NCI-H2227 (cell line): ENCODE data around the gene CNOT9.
"Not testable (repeated sequence)": the region's sequence is repeated elsewhere in the genome, so short reads cannot be mapped to it uniquely, and the experiment has no call there.

Experiments
- DNase-seq: peaks from one replicate; lab custom pipeline; 2025; ENCODE audit not compliant: unreplicated experiment; lab: John Stamatoyannopoulos, UW

Gene CNOT9, protein sequence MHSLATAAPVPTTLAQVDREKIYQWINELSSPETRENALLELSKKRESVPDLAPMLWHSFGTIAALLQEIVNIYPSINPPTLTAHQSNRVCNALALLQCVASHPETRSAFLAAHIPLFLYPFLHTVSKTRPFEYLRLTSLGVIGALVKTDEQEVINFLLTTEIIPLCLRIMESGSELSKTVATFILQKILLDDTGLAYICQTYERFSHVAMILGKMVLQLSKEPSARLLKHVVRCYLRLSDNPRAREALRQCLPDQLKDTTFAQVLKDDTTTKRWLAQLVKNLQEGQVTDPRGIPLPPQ

DNA sequence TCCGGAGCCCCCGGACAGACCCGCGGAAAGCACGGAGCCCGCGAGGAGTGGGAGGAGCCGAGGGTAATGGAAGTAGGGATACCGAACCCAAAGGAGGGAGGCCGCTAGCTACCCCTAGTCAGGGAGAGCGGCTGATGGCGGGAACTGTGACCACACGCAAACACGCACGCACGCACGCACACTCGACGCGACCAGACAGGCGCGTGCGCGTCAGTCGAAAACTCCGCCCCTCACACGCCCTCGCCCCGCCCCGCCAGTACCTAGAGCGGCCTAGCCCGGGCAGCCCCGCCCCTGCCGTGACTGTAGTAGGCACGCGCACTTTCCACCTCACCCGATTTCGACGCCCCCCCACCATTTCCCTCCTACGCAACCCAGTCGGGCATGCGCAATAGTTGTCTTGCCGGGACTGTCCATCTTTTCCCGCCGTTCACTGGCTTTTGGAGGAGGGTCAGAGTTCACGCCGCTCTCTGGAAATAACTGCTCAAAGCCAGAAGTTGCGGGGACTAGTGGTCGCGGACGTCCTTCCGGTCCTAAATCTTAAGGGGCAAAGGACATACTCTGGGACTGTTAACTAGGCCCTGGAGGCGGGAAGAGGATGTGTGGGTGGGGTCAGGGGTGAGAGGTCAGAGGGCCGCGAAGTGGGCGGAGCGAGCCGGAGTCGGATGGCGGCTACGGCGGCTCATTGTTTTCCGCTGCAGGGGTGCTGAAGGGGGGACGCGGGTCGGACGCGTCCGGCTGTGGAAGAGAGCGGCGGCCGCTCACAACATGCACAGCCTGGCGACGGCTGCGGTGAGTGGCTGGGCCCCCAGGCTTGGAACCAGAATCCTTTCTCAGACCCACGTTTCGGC lies at the start of gene CNOT9, which contains the start of gene USP37:
CNOT9 (plus strand) TSS at position 650 of the 848 bp plus-strand sequence; CDS start at position 766, 116 bp downstream.
USP37 (minus strand) TSS at position 162 of the 848 bp plus-strand sequence. CDS start 9,698 bp downstream, outside the sequence.
- DNase-seq = peak; percentile 99

DNA sequence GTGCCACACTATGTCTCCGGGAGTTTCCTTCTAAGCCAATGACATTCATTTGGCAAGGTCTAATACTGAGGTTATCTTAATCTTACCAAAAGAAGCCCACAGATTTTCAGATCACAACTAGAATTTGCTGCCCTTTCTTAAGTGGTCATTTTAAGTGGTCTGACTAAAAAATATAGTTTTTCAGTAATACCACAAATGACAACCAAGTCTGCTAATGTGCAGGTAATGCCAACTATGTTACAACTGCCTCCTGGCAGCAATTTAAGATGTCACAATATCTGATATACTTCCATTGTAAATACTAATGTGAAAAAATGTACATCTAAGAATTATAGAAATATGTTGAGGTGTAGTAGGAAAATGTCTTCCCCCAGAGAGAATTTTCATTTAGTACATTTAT lies 49.8 kb upstream of the CNOT9 start:
- no peak for DNase-seq

DNA sequence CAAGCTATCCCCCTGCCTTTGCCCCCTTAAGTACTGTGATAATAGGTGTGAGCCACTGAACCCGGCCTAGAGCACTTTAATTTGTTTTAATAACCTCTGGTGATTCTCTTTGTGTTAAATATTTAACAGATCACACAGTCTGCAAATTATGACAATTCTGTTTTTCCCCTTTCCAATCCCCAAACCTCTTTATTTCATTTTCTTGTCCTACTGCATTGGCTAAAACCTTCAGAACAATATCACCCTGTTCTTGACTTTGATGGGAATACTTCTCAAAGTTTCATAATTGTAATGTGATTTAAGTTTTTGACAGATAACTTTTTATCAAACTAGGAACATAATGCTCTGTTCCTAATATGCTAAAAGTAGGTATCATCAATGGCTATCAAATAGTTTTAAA lies 45.0 kb upstream of the CNOT9 start:
- no peak for DNase-seq

DNA sequence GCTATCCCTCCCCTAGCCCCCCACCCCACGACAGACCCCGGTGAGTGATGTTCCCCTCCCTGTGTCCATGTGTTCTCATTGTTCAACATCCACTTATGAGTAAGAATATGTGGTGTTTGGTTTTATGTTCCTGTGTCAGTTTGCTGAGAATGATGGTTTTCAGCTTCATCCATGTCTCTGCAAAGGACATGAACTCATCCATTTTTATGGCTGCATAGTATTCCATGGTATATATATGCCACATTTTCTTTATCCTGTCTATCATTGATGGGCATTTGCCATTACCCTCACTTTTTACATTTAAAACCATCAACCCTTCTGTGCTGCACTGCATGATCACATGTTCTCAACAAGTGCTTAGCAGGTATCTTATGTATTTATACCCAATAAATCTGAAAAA lies 40.2 kb upstream of the CNOT9 start:
- not testable (repeated sequence) for DNase-seq

DNA sequence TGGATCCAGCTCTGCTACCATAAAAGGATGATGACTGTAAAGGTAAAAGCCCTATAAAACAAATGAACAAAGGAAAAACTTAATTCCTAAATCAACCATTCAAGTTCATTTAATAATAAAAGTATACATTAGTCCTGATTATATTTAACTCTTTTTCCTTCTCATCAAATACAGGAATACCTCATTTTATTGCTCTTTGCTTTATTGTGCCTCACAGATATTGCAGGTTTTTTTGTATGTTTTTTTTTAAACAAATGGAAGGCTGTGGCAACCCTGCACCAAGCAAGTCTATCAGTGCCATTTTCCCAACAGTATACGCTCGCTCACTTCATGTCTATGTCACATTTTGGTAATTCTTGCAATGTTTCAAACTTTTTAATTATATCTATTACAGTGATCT lies 38.6 kb upstream of the CNOT9 start:
- DNase-seq = no peak

DNA sequence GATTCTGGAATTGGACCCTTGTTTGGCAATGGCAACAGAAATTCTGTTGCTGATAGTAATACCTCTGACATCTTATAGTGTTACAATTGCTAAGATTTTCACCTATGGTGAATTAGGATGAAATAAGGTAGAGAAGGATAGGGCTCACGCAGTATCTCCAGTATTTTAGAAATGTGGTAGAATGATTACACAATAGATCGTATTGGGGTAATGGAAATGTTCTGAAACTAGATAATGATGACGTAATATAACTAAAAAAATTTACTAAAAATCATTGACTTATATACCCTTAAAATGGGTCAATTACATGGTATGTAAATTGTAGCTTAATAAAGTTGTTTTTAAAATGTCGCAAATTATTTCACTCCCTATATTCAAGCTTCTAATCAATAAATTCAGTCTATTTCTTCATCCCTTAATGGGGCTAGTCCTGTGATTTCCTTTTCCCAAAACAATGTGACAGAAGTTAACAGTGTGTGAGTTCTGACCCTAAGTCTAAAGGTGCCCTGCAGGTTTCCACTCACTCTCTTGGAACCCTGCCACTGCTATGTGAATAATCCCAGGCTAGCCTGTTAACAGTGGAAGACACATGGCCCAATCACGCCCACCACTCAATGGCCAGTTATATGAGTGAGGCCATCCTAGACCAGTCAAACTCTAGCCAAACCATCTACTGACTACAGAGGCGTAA lies 31.7 kb upstream of the CNOT9 start:
- no peak for DNase-seq

DNA sequence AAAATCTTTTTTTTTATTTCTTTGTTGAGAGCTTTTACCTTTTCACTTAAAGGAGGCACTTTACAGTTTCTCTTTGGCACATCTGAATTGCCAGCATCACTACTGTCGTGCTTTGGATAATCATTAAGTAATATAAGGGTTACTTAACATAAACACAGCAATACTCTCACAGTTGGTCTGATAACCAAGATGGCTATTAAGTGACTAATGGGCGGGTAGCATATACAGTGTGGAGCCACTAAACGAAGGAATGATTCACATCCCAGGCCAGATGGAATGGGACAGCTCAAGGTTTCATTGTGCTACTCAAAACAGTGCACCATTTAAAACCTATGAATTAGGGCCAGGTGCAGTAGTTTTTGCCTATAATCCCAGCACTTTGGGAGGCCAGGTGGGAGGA lies 28.6 kb upstream of the CNOT9 start:
- DNase-seq = no peak

DNA sequence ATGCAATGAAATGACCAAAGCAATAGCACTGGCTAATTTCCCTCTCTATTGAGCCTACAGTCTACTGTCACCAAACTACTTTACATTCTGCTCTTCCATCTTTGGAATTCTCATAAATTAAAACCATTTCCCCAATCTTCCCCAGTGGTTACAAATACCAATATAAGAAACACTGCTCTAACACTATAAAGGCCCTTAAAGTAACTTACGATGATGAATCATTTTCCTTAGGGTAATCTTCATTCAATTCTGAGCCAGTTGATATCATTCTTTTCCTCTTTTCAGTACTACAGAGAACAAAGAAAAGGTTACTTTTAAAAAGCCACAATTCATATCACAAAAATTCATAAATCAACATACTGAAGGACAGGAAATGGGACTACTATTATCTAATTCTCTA lies 22.6 kb upstream of the CNOT9 start:
- DNase-seq = no peak

DNA sequence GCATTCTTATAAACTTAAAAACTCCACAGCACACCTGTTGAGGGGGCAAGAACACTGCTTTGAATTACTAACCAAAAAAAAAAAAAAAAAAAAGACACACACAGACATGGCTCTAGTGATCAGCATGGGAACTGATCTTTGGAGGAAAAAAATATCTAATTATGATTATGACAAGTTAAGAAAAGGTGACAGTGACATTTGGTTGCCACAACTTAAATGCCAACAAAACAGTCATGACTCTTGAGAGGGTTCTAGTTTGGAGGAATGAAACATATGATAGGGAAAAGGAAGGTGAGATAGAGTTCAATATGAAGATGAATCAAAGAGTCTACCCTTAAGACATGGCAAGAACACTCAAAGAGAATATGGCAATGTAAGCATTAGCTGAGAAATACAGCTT lies 21.1 kb upstream of the CNOT9 start:
- no peak for DNase-seq

DNA sequence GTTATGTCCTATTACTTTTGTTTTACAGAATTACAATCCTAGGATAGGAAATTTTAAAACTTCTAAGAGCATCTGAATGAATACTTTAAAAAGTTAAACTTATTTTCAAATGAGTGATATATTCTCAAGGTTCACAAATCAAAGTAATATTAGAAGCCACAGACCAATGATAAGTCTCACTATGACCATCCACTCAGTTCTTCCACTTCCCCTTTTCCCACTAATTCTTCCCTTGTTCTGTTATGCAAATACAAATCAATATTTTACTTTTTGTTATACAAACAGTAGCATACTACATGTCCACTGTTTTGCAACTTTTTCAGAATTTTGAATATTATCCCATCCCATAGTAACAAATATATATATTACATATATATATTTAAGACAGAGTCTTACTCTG lies 20.7 kb upstream of the CNOT9 start:
- DNase-seq = no peak

DNA sequence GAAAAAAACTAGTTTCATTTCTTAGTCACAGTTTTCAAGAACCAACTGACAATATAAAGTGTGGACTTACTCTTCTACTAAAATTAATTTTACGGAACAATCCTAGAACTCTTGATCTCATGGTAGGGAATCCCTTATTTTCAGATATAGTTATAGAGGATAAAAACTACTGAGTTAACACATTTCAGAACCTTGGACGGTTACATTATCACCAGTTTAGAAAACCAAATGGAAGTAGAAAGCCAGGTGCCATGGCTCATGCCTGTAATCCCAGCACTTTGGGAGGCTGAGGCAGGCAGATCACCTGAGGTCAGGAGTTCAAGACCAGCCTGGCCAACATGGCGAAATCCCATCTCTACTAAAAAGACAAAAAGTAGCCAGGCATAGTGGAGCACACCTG lies 14.4 kb upstream of the CNOT9 start:
- DNase-seq = not testable (repeated sequence)

DNA sequence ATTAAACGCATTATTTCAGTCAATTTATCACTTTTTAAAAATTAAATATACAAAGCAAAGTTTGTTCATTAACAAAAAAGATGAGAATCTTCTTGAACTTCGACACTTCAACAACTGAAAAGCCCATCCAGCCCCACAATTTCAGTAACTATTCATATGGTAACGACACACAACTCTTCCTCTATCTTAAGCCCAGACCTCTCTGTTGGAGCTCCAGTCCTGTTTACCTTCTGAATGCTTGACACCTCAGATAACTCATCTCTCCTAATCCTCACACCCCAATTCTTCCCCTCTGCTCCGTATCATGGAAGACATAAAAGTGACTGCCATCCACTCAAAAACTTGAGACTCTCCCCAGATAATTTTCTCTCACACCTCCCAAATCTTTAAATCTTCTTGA lies 13.1 kb upstream of the CNOT9 start:
- DNase-seq = no peak

DNA sequence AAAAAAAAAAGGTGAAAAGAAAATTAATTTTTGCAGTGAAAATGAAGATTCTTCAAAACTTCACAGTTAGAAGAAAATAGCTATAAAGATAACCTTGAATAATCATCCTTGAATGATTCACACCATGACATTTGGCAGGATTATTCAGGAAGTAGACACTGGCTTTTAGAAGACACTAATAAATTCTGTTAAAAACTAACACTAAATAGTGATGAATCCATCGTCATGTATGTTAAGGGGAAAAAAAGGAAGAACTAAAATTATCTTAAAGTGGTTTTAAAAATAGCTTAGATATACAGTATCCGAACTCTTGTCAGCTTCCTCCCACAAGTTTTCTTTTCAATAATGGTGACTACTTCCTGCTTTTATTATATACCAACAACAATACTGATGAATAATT lies 10.7 kb upstream of the CNOT9 start:
- DNase-seq = no peak

DNA sequence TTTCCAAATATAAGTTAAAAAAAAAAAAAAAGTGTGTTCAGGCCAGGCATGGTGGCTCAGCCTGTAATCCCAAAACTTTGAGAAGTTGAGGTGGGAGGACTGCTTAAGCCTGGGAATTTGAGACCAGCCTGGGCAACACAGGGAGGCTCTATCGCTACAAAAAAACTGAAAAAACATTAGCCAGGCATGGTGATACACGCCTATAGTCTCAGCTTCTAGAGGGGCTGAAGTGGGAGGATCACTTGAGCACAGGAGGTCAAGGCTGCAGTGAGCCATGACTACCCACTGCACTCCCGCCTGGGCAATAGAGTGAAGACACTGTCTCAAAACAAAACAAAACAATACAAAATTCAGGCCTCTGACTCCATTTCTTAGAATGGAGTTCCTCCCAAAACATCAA lies 9.7 kb upstream of the CNOT9 start:
- no peak for DNase-seq

DNA sequence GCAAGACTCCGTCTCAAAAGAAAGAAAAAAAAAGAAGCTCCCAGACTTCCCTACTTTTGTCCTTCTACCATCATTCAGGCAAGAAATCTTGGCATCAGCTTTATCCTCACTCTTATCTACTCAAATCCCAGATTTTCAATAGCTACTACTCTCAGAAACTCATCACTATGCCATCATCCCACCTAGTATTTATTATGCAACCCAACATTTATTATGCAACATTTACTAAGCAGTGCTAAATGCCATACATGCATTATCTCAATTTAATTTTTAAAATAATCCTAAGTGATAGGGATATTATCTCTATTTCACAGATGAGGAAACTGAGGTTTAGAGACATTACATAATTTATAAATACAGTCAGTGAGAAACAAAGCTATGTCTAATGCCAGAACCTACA lies 4.6 kb upstream of the CNOT9 start:
- no peak for DNase-seq

DNA sequence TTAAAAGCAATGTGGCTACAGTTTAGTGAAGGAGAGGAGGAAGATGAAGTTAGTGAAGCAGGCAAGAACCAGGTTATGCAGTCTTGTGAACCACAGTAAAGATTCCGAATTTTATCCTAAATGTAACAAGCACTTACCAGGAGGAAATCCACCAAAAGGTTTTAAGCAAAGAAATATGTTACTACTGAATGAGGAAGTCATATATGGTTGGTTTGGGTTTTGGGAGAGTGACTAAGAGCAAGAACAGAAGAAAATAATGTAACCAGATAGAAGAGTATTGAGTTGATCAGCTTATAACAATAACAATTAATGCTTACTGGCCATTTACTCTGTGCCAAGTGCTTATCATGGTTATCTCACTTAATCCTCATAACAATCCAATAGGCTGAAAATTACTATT lies 2.3 kb upstream of the CNOT9 start:
- no peak for DNase-seq

DNA sequence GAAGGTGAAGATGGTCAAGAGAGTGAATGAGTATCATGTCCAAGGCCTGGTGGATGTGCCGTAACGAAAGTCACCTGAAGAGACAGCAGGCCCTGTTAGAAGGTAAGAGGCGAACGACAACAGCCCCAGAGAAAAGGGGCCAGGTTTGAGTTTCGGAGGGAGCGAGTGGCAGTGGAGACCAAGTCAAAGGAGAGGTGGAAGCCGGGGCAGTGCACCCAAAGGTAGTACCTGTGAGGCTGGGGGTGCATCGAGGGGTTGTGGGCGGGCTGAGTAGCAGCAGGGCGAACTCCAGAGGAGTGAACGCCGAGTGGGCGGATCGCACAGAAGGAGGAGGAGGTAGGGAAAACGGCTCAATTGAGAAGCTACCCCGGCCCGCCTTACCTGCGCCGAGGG lies 846 bp upstream of the CNOT9 start:
- no peak for DNase-seq

DNA sequence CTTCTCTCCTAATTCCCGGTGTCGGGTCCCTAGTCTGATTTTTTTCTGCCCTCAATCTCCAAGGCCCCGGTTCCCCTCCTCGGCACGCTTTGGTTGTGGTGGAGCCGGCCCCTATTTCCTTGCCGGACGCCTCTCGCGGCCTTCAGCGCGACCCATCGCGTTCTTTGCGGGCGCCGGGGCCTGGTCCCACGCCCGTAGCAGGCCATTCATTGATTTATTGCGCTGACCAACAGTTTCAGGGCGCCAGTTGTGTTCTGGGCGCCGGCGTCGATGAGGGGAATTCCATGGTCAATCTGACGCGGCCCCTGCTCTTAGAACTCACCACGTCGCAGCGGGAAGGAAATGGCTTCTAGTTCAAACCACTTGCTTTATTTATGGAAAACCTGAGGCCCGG lies 396 bp downstream of the CNOT9 start:
- DNase-seq = peak; percentile 68

DNA sequence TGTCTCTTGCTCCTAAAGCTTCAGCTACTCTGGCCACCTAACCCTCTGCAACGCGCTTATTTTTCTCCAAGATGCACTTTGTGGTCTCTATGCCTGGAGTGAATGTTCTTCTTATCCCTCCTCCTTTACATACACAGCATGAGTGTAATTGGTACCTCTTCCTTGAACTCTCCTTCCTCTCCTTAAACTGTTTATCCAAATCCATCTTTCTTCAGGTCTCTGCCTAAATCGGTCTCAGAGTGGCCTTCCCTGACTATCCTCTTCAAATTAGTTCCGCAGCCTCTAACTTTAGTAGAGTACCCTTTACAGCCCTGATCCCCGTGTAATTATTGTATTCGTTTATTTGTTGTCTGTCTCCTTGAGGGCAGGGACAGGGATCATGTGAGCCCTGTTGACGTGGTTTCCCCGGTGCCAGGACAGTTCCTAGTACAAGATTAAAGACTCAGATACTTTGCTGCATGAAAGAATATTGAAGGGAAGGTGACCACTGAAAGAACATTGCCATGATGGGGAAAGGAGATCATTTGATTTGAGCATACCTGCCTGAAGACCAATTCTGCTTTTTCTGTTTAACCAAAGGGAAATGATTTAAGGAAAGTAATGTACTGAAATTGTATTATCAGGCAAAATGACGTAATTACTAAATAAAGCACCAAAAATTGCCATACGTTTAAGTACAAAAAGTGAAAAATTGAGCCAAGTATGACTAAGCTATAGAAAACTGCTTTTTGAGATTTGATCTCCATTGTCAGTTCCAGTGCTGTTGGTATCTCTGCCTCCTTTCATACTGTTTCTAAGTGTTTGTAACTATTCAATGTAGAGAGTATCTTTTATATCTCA lies 1.2 kb downstream of the CNOT9 start:
- DNase-seq = peak; percentile 47

DNA sequence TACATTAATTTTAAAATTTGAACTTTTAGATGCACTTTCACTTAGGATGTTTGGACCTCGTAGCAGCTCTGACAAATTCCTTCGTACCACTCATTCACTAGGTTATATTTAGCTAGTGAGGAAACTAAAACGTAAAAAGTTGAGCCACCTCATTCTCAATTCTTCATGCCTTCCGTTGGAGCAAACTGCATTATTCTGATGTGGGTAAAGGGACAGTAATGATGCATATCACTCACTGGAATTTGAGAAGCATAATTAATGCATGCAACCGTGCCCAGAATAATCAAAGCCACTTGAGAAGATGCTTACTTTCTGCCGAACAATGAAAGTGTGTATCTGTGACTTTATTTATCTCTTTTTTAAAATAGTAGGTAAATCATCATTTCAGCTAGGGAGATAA lies 2.2 kb downstream of the CNOT9 start:
- DNase-seq = no peak

DNA sequence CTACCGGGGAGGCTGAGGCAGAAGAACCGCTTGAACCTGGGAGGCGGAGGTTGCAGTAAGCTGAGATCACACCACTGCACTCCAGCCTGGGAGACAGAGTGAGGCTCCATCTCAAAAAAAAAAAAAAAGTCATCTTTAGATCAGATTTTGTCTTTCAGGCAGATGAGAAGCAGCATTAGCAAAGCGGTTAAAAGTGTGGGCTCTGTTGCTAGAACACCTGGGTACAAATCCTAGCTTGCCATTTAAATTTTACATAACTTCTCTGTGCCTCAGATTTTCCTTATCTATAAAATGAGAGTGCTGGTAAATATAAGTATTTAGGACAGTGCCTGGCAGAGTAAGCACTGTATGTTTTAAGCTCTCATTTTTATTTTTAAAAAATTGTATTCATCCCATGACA lies 8.2 kb downstream of the CNOT9 start:
- no peak for DNase-seq
